Activated CD8-positive, alpha-beta memory T cell treated with anti-CD3 and anti-CD28 coated beads, Interleukin-2, amount 10 ng/mL, durations not matched to agents 7 days and 5 days (primary cell): Measurements from ENCODE around the gene TEX44. TPM values are rescaled to one million over a fixed set of nuclear protein-coding genes. Genes with fewer than 3 reads are reported as not detected.

Experiments used
- ATAC-seq: fragments of 150-1000 bp; cut with Tn5 transposase; one replicate; pipeline ENCODE4 v1.10.0; 2021; ENCODE audit warnings: moderate library complexity
- CTCF ChIA-PET: fragments of 350-600 bp; sonication (Branson Sonifier 250); formaldehyde crosslinking; loops from one replicate; lab custom pipeline; 2021; ENCODE audit warnings: antibody characterized with exemption; lab: Charles Lee
- DNase-seq: peaks from one replicate; pipeline ENCODE4 v3.0.0-alpha.2; 2020
- H3K27ac Mint-ChIP-seq: one replicate; pipeline ENCODE4 v1.8.0; 2021; ENCODE audit warnings: mild to moderate bottlenecking, mixed read lengths
- H3K27me3 Mint-ChIP-seq: one replicate; pipeline ENCODE4 v1.8.0; 2021; ENCODE audit warnings: mixed read lengths
- H3K36me3 Mint-ChIP-seq: one replicate; pipeline ENCODE4 v1.8.0; 2021; ENCODE audit warnings: mild to moderate bottlenecking, mixed read lengths
- H3K4me1 Mint-ChIP-seq: one replicate; pipeline ENCODE4 v1.8.0; 2021; ENCODE audit warnings: mixed read lengths
- H3K4me3 Mint-ChIP-seq: one replicate; pipeline ENCODE4 v1.8.0; 2021; ENCODE audit warnings: mild to moderate bottlenecking, moderate library complexity, mixed read lengths
- H3K9me3 Mint-ChIP-seq: one replicate; pipeline ENCODE4 v1.8.0; 2022; ENCODE audit warnings: low read depth, mixed read lengths
- total RNA-seq, 2 experiments: library from RNA; stranded (reverse); gene quantifications; one replicate each; pipeline ENCODE4 v1.2.3, GENCODE V29; 2021

The TEX44 gene
- total RNA-seq, 2 experiments from 2014 or later: not detected

DNA sequence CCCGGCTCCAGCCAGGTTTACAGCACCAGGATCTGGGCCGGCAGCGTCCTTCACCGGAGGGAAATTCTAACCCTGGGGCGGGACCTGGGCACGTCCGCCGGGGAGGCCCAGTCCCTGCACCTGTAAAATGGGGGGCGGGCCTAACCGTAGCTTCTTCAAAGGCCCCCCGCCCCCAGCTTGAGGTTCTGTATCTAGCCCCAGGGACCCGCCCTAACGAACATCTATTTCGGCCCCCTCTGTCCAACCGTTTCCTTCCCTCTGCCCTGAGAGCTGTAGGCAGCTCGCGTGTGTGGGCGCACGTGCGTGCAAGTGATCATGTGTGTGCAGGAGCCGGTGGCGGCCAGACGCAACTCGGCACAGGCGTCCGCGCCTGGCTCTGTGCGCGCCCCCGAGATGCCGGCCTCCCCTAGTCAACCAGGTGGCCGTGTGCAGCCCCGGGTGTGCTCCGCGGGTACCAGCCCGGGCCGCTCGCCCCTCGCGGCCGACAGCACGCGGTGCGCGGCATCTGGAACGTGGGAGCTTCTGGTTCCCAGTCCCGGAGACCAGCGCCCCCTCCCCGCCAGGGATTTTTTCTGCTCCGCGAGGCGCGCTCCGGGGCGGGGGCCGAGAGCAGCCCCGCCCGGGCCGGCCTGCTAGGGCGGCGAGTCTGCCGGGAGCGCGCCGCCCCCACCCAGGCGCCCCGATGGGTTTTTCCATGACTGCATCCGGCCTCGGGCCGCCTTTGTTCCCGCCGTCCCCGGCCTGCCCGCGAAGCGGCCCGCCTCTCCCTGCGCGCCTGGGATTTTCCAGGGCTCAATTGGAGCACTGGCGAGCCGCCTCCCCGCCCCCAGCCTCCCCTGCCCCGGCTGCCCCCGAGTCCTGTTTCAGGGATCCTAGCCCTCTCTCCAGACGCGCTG, 21.2 kb downstream of the TEX44 start:
- DNase-seq: peak; percentile 90
- peak; percentile 67 for ATAC-seq
- no peaks in the 10 kb centered on the region for H3K36me3 Mint-ChIP-seq
- H3K4me1 Mint-ChIP-seq: peaks cover 35% of the 10 kb centered on the region
- peak overlapping the region; percentile 77 for H3K4me3 Mint-ChIP-seq
- CTCF ChIA-PET: interaction anchor here (1.0 to 9.3 kb wide), 22 partner anchors 10 to 172 kb away, joined by 3 to 261 read pairs (median 6); partner anchors contain the start of genes COPS7B, NCL and PTMA
- H3K27ac Mint-ChIP-seq: peak overlapping the region; percentile 96
- H3K9me3 Mint-ChIP-seq: no peaks in the 10 kb centered on the region
- H3K27me3 Mint-ChIP-seq: no peaks in the 10 kb centered on the region

DNA sequence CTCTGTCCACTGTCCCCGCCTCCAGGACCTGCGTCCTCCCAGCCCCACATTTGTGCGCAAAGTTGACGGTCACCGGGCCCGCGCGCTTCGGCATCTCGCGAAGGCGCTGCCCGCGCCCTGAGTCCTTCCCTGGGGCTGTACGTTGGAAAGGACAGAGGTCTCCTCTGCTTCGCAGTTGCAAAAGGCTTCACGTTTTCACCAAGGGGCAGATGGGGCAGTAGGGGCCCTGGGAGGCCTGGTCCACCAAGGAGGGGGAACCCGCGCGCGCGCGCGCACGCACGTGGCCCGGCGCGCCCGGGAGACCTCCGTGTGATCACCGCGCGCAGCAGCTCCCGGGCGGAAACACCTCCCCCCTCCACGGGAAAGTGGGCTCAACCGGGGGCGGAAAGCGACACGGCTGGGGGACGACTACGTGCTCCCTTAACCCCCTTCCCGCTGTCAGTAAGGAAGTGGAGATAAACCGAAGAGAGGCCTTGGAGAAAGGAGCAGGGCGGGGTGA, 21.9 kb downstream of the TEX44 start:
- CTCF ChIA-PET: interaction anchor here (1.8 to 9.3 kb wide), 8 partner anchors 10 to 171 kb away, joined by 6 to 261 read pairs (median 34); partner anchors contain the start of genes COPS7B and PTMA
- Mint-ChIP-seq H3K9me3 (no peaks in the 10 kb centered on the region), H3K27me3 (no peaks in the 10 kb centered on the region), H3K4me1 (peaks cover 35% of the 10 kb centered on the region), H3K4me3 (peak overlapping the region; percentile 72), H3K27ac (peak overlapping the region; percentile 87), H3K36me3 (no peaks in the 10 kb centered on the region)
- ATAC-seq: no peak
- no peak for DNase-seq

DNA sequence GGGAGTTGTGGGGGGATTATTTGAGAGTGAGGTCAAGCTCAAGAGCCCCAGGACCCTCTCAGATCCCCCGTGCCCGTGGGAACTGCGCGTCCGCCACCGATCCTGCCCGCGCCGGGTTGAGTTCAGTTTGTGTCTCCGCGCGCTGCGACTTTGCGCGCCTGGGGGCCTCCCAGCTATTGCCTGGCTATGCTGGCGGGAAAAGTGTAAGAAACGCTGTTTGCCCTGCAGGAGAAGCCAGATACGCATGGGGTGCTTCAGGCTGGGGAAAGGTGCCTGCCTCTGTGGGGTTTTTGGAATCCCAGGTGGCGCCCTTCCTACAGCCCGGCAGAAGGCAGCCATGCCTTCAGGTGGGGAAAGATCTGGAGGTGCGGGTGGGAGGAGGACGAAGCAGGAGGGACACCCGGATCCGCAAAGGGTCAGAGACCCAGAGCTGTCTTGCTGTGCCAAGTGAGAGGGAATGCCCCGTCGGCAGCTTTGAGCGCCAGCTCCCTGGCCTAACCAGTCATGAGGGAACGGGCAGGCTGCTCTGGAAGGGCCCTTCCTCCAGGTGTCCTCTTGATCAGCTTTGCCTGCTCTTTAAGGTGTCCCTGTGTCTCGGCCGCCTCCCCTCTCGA, 22.5 kb downstream of the TEX44 start:
- no peak for ATAC-seq
- H3K27me3 Mint-ChIP-seq: no peaks in the 10 kb centered on the region
- H3K36me3 Mint-ChIP-seq: no peaks in the 10 kb centered on the region
- DNase-seq: no peak
- H3K4me3 Mint-ChIP-seq: peak overlapping the region; percentile 34
- no peak overlapping the region for H3K27ac Mint-ChIP-seq
- H3K9me3 Mint-ChIP-seq: no peaks in the 10 kb centered on the region
- CTCF ChIA-PET: interaction anchor here (5.2 to 9.3 kb wide), 4 partner anchors 9 to 99 kb away, joined by 37 to 261 read pairs (median 122); no protein-coding TSS in a partner anchor
- peaks cover 35% of the 10 kb centered on the region for H3K4me1 Mint-ChIP-seq

DNA sequence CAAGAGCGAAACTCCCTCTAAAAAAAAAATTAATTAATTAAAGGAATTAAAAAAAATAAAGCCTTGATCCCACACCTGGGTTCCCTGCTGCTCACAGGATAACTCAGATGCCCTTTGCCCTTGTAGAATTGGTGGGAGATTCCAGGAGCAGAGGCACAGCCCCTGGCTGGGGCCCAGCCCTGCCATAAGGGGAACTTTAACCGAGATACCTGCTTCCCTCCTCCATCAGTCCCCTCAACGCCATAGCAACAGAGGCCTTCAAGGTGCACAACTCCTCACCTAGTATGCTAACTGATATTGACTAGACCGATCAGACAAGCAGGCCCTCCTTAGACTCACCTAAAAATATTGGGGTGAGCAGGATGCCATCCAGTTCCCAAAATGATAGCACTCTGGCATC, 23.6 kb downstream of the TEX44 start:
- no peak for DNase-seq
- H3K36me3 Mint-ChIP-seq: no peaks in the 10 kb centered on the region
- no peak overlapping the region for H3K4me3 Mint-ChIP-seq
- peaks cover 38% of the 10 kb centered on the region for H3K4me1 Mint-ChIP-seq
- no peaks in the 10 kb centered on the region for H3K27me3 Mint-ChIP-seq
- ATAC-seq: no peak
- CTCF ChIA-PET: interaction anchor here (2.0 to 9.3 kb wide), 2 partner anchors 61 to 98 kb away, joined by 10 to 182 read pairs; no protein-coding TSS in a partner anchor
- no peaks in the 10 kb centered on the region for H3K9me3 Mint-ChIP-seq
- H3K27ac Mint-ChIP-seq: no peak overlapping the region

DNA sequence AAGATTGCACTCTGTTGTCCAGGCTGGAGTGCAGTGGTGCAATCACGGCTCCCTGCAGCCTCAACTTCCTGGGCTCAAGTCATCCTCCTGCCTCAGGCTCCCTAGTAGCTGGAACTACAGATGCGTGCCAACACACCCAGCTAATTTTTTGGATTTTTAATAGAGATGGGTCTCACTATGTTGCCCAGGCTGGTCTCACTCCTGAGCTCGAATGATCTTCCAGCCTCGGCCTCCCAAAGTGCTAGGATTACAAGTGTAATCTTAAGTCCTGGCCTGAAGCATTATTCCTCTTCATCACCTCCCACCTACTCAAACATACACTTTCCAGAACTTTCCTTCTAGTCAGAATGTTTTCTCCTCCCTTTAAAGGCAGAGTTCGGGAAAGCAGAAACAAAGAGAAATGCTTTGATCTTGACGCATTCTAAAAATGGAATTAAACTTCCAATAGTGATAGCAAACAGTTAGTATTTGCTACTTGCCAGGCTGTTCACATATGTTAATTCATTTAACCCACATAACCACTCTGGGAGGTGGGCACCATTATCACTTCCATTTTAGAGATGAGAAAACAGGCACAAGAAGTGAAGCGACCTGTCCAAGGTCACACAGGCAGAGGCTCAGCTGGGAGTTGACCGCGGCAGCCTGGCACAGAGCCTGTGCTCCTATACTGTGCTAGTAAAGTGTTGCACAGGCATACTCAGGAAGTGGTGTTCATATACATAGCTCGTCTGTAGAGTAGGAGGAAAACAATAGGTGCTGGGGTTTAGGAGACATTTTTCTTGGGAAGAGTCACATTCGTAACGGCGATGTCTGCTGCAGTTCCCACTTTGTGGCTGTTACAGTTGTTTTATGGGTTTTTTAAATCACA, 24.6 kb downstream of the TEX44 start:
- peaks cover 33% of the 10 kb centered on the region for H3K4me1 Mint-ChIP-seq

DNA sequence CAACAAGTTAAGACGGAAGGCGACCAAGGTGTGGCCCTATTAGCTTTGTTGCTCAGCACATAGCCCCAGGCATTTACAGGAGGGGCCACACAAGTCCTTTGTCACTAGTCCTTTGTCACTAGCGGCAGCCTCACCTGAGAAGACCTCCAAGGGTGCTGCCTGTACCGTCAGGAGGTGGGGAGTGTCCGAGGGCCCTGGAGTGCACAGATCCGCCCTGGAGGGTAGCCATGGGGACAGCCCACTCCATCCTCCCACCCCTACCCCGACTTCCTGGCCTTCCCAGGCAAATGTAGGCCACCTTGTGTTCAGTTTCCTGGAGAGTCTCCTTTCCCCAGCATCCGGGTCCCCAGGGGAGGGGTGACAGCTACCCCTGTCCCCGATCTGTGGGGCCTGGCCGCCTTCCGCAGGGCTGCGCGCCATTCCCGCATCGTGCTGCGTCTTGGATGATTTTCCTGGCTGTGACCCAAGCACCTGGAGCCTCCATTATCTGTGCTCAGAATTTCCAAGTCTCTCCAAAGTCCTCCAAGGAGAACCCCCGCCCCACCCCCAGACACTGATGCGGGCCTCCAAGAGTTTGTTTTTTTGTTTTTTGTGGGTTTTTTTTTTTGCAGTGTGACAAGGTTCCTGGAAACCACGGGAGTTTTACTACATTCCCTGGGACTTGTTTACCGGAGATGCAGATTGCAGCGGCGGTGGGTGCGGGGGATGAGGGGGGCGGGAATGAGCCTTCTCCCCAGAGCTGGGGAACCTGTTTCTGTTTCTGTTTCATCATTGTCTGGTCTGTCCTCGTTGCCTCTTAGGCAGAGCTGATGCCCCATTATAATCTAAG, 28.6 kb downstream of the TEX44 start:
- Mint-ChIP-seq H3K27me3 (no peaks in the 10 kb centered on the region), H3K9me3 (no peaks in the 10 kb centered on the region), H3K4me1 (peaks cover 16% of the 10 kb centered on the region), H3K36me3 (no peaks in the 10 kb centered on the region), H3K27ac (no peak overlapping the region), H3K4me3 (no peak overlapping the region)
- ATAC-seq (peak; percentile 68), DNase-seq (no peak)
- CTCF ChIA-PET: interaction anchor here (1.3 to 6.1 kb wide), 5 partner anchors 8 to 56 kb away, joined by 3 to 37 read pairs (median 7); no protein-coding TSS in a partner anchor

More for the DNA sequence above, 24.6 kb downstream of the TEX44 start:
- no peaks in the 10 kb centered on the region for H3K27me3 Mint-ChIP-seq
- ATAC-seq (no peak), DNase-seq (no peak)
- no peak overlapping the region for H3K4me3 Mint-ChIP-seq
- H3K36me3 Mint-ChIP-seq: no peaks in the 10 kb centered on the region
- CTCF ChIA-PET: interaction anchor here (1.3 to 2.1 kb wide), 5 partner anchors 11 to 97 kb away, joined by 3 to 10 read pairs (median 5); no protein-coding TSS in a partner anchor
- no peaks in the 10 kb centered on the region for H3K9me3 Mint-ChIP-seq
- H3K27ac Mint-ChIP-seq: no peak overlapping the region

DNA sequence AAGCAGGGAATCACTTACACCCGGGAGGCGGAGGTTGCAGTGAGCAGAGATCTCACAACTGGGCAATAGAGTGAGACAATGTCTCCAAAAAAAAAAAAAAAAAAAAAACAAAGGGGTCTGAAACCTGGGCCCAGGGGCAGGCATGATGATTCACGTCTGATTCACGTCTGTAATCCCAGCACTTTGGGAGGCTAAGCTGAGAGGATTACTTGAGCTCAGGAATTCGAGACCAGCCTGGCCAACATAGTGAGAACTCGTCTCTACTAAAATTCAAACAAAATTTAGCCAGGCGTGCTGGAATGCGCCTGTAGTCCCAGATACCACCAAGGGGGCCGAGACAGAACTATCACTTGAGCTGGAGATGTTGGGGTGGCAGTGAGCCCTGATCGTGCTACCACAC, 30.3 kb downstream of the TEX44 start:
- CTCF ChIA-PET: interaction anchor here (1.3 to 6.1 kb wide), 4 partner anchors 10 to 140 kb away, joined by 3 to 37 read pairs (median 8); no protein-coding TSS in a partner anchor
- Mint-ChIP-seq H3K27me3 (no peaks in the 10 kb centered on the region), H3K4me3 (no peak overlapping the region), H3K27ac (no peak overlapping the region), H3K36me3 (no peaks in the 10 kb centered on the region), H3K4me1 (peaks cover 18% of the 10 kb centered on the region), H3K9me3 (no peaks in the 10 kb centered on the region)
- no peak for DNase-seq
- no peak for ATAC-seq

DNA sequence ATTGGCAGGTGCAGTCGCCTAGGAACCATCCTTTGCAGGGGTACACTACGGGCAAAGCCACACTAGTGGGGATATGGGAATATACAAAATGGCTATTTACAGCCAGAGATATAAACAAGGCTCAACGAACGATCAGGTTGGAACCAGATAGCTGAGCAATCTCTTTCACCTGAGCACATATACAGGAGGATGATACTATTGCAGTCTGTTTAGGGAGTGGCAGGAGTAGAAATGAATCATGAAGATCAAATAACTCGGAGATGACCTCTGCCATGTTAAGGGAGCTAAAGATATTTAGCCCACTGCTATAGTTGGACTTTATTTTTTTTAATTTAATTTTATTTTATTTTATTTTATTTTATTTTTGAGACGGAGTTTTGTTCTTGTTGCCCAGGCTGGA, 33.8 kb downstream of the TEX44 start:
- ATAC-seq: no peak
- CTCF ChIA-PET: interaction anchor here (0.6 to 6.1 kb wide), 7 partner anchors 9 to 96 kb away, joined by 3 to 37 read pairs (median 3); partner anchors contain the start of gene NMUR1
- no peaks in the 10 kb centered on the region for H3K36me3 Mint-ChIP-seq
- H3K9me3 Mint-ChIP-seq: no peaks in the 10 kb centered on the region
- DNase-seq: no peak
- no peaks in the 10 kb centered on the region for H3K27me3 Mint-ChIP-seq
- H3K27ac Mint-ChIP-seq: no peak overlapping the region
- H3K4me3 Mint-ChIP-seq: no peak overlapping the region
- H3K4me1 Mint-ChIP-seq: peaks cover 18% of the 10 kb centered on the region

DNA sequence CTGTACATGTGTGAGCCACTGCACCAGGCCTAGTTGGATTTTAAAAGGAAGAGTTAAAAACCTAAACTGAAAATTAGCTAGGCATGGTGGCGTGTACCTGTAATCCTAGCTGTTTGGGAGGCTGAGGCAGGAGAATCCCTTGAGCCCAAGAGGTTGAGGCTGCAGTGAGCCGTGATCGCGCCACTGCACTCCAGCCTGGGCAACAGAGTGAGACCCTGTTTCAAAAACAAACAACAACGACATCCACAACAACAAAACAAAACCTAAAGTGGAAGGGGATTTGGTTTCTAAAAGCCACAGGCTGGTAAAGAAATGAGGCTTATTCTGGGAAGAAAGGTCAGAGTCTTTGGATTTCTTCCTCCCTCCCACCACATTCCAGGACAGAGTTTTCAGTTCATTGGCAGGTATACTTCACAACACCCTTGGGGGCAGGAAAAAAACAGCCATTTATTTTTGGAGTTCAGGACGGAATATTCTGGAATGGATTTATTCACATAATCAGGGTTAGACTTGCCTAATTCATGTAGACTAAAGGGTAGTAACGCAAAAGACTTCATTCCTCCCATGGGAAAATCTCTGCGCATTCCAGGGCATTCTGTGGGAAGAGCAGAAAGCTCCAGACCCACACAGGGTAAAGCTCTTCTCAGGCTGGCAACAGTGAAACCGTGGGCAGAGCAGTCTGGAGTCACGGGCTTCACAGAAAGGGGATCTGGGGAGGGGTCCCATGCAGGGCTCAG, 34.9 kb downstream of the TEX44 start:
- Mint-ChIP-seq H3K4me3 (no peak overlapping the region), H3K36me3 (no peaks in the 10 kb centered on the region), H3K9me3 (no peaks in the 10 kb centered on the region), H3K27ac (peak overlapping the region; percentile 67), H3K4me1 (peaks cover 11% of the 10 kb centered on the region), H3K27me3 (no peaks in the 10 kb centered on the region)
- ATAC-seq (no peak), DNase-seq (no peak)
- CTCF ChIA-PET: interaction anchor here (0.8 to 6.1 kb wide), 10 partner anchors 10 to 89 kb away, joined by 3 to 37 read pairs (median 4); no protein-coding TSS in a partner anchor

DNA sequence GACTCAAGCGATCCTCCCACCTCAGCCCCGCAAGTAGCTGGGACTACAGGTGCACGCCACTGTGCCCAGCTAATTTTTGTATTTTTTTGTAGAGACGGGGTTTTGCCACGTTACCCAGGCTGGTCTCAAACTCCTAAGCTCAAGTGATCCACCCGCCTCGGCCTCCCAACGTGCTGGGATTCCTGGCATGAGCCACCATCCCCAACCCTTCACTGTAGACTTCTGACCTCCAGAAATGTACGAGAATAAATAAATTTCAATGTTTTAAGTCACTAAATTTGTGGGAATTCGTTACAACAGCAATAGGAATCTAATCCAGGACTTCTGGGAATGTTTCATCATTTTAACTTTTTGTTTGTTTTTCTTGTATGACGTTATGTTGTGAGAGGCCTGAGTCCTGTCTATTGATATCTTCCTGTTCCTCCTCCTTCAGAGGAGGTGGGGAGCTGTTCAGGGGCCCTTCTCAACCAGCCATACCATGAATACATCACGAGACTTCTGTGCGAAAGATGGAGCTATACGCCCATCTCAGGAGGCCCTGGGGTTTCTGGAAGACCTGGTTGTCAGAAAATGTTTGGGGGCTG, 40.0 kb downstream of the TEX44 start:
- no peaks in the 10 kb centered on the region for H3K36me3 Mint-ChIP-seq
- H3K27ac Mint-ChIP-seq: no peak overlapping the region
- no peak overlapping the region for H3K4me3 Mint-ChIP-seq
- no peaks in the 10 kb centered on the region for H3K27me3 Mint-ChIP-seq
- no peak for ATAC-seq
- no peaks in the 10 kb centered on the region for H3K9me3 Mint-ChIP-seq
- CTCF ChIA-PET: interaction anchor here (0.7 to 2.4 kb wide), 5 partner anchors 10 to 81 kb away, joined by 4 to 11 read pairs (median 4); no protein-coding TSS in a partner anchor
- no peak for DNase-seq
- H3K4me1 Mint-ChIP-seq: peaks cover 6% of the 10 kb centered on the region
